Tibial artery (tissue), 4 donors: ENCODE data around the gene MLEC.

ENCODE experiments used
- DNase-seq, 2 donors: peaks; one replicate each; pipeline ENCODE4 v3.0.0-alpha.2; 2019
- H3K27ac ChIP-seq, 2 donors: fragments of 200-600 bp; sonication (generic) in 1 of 2; 1 replicate in 1 of 2; 2 replicates in 1 of 2; pipeline ENCODE4 v1.5.1; 2018 to 2019; ENCODE audit warnings: mild to moderate bottlenecking in 1 of 2
- H3K27me3 ChIP-seq, 2 donors: fragments of 200-600 bp; sonication (generic) in 1 of 2; one replicate each; pipeline versions ENCODE4 v1.5.1 to v1.6.0; 2016 to 2019
- H3K36me3 ChIP-seq, 3 donors: fragments of 200-600 bp; sonication (generic) in 2 of 3; one replicate each; pipeline ENCODE4 v1.5.1; 2016 to 2019; ENCODE audit warnings: mild to moderate bottlenecking in 2 of 3
- H3K4me1 ChIP-seq, 4 donors: fragments of 200-600 bp; sonication (generic) in 2 of 4; 1 replicate in 3 of 4; 2 replicates in 1 of 4; pipeline ENCODE4 v1.5.1; 2016 to 2019
- H3K4me3 ChIP-seq, 2 donors: fragments of 200-600 bp; sonication (generic) in 1 of 2; 1 replicate in 1 of 2; 2 replicates in 1 of 2; pipeline ENCODE4 v1.5.1; 2018 to 2019; ENCODE audit warnings: mild to moderate bottlenecking in 2 of 2
- H3K9me3 ChIP-seq, 3 donors: fragments of 200-600 bp; sonication (generic) in 1 of 3; one replicate each; pipeline ENCODE4 v1.5.1; 2016 to 2019
- CTCF ChIP-seq, 2 experiments: fragments of 200-600 bp in 1 of 2; fragments of 450-650 bp in 1 of 2; IDR thresholded peaks; one replicate each; pipeline ENCODE4 v1.5.1; 2017 to 2019; ENCODE audit warnings: antibody characterized with exemption in 2 of 2, mild to moderate bottlenecking in 1 of 2, moderate library complexity in 1 of 2
- intact Hi-C: fragments of 100-400 bp; cut with DNase I; formaldehyde crosslinking; loops from one replicate; pipeline ENCODE4 v1.15.0; 2023; ENCODE audit warnings: low total_unique reads

The MLEC gene

GRCh38 chr12:120642826-120643225 is 44.1 kb upstream of the MLEC start:
- Histone ChIP-seq H3K27ac (no peak overlapping the region), H3K27me3 (peaks cover 0 to 79% of the 10 kb centered on the region in 2 donors), H3K9me3 (no peaks in the 10 kb centered on the region), H3K4me3 (no peak overlapping the region), H3K4me1 (peaks cover 0 to 22% (median 15%) of the 10 kb centered on the region in 4 donors), H3K36me3 (no peaks in the 10 kb centered on the region)
- TF ChIP-seq CTCF (IDR thresholded peaks at IDR 0.05) = no peak
- intact Hi-C loops = loop anchor here (10.0 kb wide), 1 partner anchor 332 kb away; the partner anchor contains the start of gene HNF1A
- no peak for DNase-seq

- H3K36me3 ChIP-seq = no peaks in the 10 kb centered on the region
- H3K4me1 ChIP-seq = peaks cover 0 to 25% (median 18%) of the 10 kb centered on the region in 4 donors
- no peak for DNase-seq
- H3K4me3 ChIP-seq = no peak overlapping the region
- no peak overlapping the region for H3K27ac ChIP-seq
- intact Hi-C loops = loop anchor here (10.0 kb wide), 1 partner anchor 331 kb away; the partner anchor contains the start of gene HNF1A
- H3K9me3 ChIP-seq = no peaks in the 10 kb centered on the region
- H3K27me3 ChIP-seq = peaks cover 0 to 72% of the 10 kb centered on the region in 2 donors
- TF ChIP-seq CTCF (IDR thresholded peaks at IDR 0.05) = no peak
Measured at GRCh38 chr12:120643574-120643973, 43.4 kb upstream of the MLEC start.

GRCh38 chr12:120646044-120646443 is 40.9 kb upstream of the MLEC start:
- TF ChIP-seq CTCF (IDR thresholded peaks at IDR 0.05) = no peak
- intact Hi-C loops = loop anchor here (5.0 to 10.0 kb wide), 4 partner anchors 41 to 329 kb away; partner anchors contain the start of genes HNF1A, MLEC, POP5 and UNC119B
- no peak overlapping the region for H3K4me3 ChIP-seq
- no peaks in the 10 kb centered on the region for H3K9me3 ChIP-seq
- no peaks in the 10 kb centered on the region for H3K36me3 ChIP-seq
- peaks cover 0 to 30% (median 23%) of the 10 kb centered on the region in 4 donors for H3K4me1 ChIP-seq
- H3K27me3 ChIP-seq = peaks cover 0 to 52% of the 10 kb centered on the region in 2 donors
- no peak overlapping the region for H3K27ac ChIP-seq
- DNase-seq = no peak

- peaks cover 0 to 38% of the 10 kb centered on the region in 2 donors for H3K27me3 ChIP-seq
- no peak overlapping the region for H3K27ac ChIP-seq
- H3K4me1 ChIP-seq = peaks cover 0 to 36% (median 22%) of the 10 kb centered on the region in 4 donors
- TF ChIP-seq CTCF (IDR thresholded peaks at IDR 0.05) = no peak
- H3K36me3 ChIP-seq = no peaks in the 10 kb centered on the region
- intact Hi-C loops = loop anchor here (5.0 to 10.0 kb wide), 4 partner anchors 40 to 327 kb away; partner anchors contain the start of genes HNF1A, MLEC, POP5 and UNC119B
- no peak overlapping the region for H3K4me3 ChIP-seq
- DNase-seq = no peak
- no peaks in the 10 kb centered on the region for H3K9me3 ChIP-seq
Measured at GRCh38 chr12:120647375-120647755, 39.6 kb upstream of the MLEC start.

GRCh38 chr12:120649442-120650232 is 37.3 kb upstream of the MLEC start:
- Histone ChIP-seq H3K36me3 (no peaks in the 10 kb centered on the region), H3K27me3 (peaks cover 0 to 17% of the 10 kb centered on the region in 2 donors), H3K27ac (peak overlapping the region; percentile 88 to 92), H3K9me3 (no peaks in the 10 kb centered on the region), H3K4me1 (peaks cover 0 to 58% (median 42%) of the 10 kb centered on the region in 4 donors), H3K4me3 (peak overlapping the region; percentile 42 to 57)
- intact Hi-C loops = loop anchor here (5.0 to 10.0 kb wide), 4 partner anchors 38 to 325 kb away; partner anchors contain the start of genes HNF1A, MLEC, POP5 and UNC119B
- TF ChIP-seq CTCF (IDR thresholded peaks at IDR 0.05) = no peak
- peak in 1 of 2 donors; percentile 78 for DNase-seq
